Measurements from ENCODE around the gene PCDHGA1.
"Not testable (repeated sequence)": the region's sequence is repeated elsewhere in the genome, so short reads cannot be mapped to it uniquely, and the experiment has no call there.

PCDHGA1 gene

DNA sequence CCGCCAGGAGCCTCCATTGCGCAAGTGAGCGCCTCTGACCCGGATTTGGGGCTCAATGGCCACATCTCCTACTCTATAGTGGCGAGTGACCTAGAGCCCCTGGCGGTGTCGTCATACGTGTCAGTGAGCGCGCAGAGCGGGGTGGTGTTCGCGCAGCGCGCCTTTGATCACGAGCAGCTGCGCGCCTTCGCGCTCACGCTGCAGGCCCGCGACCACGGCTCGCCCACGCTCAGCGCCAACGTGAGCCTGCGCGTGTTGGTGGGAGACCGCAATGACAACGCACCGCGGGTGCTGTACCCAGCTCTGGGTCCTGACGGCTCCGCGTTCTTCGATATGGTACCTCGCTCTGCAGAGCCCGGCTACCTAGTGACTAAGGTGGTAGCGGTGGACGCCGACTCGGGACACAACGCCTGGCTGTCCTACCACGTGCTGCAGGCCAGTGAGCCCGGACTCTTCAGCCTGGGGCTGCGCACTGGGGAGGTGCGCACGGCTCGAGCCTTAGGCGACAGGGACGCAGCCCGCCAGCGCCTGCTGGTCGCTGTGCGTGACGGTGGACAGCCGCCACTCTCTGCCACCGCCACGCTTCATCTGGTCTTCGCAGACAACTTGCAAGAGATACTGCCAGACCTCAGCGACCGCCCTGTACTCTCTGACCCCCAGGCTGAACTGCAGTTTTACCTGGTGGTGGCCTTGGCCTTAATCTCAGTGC is 79.4 kb downstream of the PCDHGA1 start:
- DNase-seq (ENCODE audit: low read depth) = no peak

DNA sequence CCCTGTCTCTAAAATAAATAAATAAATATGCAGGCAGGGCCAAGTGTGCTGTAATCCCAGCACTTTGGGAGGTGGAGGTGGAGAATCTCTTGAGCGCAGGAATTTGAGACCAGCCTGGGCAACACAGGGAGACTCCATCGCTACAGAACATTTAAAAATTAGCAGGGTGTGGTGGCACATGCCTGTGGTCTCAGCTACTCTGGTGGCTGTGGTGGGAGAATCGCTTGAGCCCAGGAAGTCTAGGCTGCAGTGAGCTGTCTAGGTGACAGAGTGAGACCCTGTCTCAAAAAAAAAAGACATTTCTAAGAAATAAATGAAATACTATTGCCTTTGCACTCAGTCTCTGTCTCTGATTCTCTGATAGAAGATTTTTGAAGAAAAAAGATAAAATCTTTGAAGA is 81.3 kb downstream of the PCDHGA1 start:
- no peak for DNase-seq (ENCODE audit: low read depth)

DNA sequence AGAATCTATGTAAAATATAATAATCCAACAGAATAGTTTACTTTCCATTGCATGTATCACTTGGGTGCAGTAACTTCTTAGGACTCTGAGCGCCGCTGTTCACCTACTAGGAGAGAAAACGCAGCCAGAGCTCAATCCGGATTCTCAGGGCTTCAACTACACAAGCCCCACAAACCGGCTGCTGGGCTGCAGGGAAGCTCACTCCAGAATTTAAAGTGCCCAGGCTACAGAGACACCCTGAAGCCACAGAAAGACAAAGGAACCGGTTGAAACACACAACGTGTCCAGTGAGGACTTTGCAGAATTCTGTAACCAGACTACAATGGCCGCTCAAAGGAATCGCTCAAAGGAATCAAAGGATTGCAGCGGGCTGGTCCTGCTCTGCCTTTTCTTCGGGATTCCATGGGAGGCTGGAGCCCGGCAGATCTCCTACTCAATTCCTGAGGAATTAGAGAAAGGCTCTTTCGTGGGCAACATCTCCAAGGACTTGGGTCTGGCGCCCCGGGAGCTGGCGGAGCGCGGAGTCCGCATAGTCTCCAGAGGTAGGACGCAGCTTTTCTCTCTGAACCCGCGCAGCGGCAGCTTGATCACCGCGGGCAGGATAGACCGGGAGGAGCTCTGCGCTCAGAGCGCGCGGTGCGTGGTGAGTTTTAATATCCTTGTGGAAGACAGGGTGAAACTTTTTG is 82.7 kb downstream of the PCDHGA1 start, which contains the start of gene PCDHGA10:
Gene PCDHGA10 (plus strand): TSS at position 134 of the 686 bp plus-strand sequence. CDS start 189 bp downstream, at position 323.
- peak; percentile 45 for DNase-seq (ENCODE audit: low read depth)

DNA sequence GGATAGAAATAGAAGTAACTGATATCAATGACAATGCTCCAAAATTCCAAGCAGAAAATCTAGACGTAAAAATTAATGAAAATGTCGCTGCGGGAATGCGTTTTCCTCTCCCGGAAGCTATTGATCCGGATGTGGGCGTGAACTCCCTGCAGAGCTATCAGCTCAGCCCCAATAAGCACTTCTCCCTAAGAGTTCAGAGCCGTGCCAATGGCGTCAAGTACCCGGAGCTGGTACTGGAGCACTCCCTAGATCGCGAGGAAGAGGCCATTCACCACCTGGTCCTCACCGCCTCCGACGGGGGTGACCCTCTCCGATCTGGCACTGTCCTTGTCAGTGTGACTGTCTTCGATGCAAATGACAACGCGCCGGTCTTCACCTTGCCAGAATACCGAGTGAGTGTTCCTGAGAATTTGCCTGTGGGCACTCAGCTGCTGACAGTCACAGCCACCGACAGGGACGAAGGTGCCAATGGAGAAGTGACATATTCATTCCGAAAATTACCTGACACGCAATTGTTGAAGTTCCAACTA is 83.3 kb downstream of the PCDHGA1 start:
- no peak for DNase-seq (ENCODE audit: low read depth)

DNA sequence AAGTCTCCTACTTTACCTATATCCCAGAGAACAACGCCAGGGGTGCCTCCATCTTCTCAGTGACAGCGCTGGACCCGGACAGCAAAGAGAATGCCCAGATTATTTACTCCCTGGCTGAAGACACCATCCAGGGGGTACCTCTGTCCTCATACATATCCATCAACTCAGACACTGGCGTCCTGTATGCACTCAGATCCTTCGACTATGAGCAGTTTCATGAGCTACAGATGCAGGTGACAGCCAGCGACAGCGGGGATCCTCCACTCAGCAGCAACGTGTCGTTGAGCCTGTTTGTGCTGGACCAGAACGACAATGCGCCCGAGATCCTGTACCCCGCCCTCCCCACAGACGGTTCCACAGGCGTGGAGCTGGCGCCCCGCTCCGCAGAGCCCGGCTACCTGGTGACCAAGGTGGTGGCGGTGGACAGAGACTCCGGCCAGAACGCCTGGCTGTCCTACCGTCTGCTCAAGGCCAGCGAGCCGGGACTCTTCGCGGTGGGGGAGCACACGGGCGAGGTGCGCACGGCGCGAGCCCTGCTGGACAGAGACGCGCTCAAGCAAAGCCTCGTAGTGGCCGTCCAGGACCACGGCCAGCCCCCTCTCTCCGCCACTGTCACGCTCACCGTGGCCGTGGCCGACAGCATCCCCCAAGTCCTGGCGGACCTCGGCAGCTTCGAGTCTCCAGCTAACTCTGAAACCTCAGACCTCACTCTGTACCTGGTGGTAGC is 84.4 kb downstream of the PCDHGA1 start:
- DNase-seq (ENCODE audit: low read depth) = not testable (repeated sequence)

DNA sequence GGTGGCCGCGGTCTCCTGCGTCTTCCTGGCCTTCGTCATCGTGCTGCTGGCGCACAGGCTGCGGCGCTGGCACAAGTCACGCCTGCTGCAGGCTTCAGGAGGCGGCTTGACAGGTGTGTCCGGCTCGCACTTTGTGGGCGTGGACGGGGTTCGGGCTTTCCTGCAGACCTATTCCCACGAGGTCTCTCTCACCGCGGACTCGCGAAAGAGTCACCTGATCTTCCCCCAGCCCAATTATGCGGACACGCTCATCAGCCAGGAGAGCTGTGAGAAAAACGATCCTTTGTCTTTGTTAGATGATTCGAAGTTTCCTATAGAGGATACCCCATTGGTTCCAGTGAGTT is 84.9 kb downstream of the PCDHGA1 start:
- not testable (repeated sequence) for DNase-seq (ENCODE audit: low read depth)

DNA sequence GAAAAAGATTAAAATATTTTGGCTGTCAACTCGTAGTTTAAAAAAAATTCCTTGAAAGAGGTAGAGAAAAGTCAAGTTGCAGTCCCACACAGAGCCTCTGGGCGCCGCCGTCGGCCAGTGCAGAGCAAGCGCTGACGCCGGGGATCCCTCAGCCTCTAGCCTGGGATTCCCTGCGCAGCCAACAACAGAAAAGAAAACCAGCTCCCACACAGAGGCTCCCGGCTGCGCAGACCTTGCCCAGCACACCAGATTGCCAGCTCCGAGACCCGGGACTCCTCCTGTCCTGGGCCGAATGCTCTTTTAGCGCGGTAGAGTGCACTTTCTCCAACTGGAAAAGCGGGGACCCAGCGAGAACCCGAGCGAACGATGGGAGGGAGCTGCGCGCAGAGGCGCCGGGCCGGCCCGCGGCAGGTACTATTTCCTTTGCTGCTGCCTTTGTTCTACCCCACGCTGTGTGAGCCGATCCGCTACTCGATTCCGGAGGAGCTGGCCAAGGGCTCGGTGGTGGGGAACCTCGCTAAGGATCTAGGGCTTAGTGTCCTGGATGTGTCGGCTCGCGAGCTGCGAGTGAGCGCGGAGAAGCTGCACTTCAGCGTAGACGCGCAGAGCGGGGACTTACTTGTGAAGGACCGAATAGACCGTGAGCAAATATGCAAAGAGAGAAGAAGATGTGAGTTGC is 87.3 kb downstream of the PCDHGA1 start, which contains the start of gene PCDHGB7:
Gene PCDHGB7 (plus strand): TSS at position 184 of the 679 bp plus-strand sequence. CDS start 183 bp downstream, at position 367.
- DNase-seq (ENCODE audit: low read depth) = peak; percentile 21

DNA sequence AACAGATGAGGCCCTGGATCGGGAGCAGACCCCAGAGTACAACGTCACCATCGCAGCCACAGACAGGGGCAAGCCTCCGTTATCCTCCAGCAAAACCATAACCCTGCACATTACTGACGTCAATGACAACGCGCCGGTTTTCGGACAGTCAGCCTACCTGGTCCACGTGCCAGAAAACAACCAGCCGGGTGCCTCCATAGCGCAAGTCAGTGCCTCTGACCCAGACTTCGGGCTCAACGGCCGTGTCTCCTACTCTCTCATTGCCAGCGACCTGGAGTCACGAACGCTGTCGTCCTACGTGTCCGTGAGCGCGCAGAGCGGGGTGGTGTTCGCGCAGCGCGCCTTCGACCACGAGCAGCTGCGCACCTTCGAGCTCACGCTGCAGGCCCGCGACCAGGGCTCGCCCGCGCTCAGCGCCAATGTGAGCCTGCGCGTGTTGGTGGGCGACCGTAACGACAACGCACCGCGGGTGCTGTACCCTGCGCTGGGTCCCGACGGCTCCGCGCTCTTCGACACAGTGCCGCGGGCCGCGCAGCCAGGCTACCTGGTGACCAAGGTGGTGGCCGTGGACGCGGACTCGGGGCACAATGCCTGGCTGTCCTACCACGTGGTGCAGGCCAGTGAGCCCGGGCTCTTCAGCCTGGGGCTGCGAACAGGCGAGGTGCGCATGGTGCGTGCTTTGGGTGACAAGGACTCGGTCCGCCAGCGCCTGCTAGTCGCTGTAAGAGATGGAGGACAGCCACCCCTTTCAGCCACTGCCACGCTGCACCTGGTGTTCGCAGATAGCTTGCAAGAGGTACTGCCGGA is 89.0 kb downstream of the PCDHGA1 start:
- no peak for DNase-seq (ENCODE audit: low read depth)

DNA sequence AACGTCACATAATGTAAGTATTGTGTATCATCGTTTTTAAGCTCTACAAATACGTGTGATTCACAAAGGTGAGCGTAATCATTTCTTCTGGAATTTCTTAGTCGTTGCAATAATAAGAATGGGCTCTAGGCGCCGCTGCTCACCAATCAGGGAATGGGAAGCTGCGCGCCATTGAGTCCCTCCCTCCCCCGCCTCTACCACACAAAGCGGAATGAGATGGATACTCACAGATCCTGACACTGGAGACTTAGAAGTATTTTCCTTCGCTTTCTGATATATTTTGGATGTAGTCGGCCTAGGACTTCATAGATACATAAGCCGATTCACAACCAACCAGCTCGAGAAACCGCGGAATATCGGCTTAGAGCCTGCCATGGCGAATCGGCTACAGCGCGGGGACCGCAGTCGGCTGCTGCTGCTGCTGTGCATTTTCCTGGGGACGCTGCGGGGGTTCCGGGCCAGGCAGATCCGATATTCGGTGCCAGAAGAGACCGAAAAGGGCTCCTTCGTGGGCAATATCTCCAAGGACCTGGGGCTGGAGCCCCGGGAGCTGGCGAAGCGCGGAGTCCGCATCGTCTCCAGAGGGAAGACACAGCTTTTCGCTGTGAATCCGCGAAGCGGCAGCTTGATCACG is 90.7 kb downstream of the PCDHGA1 start, which contains the start of gene PCDHGA11:
Gene PCDHGA11 (plus strand): TSS at position 197 of the 634 bp plus-strand sequence. CDS start 177 bp downstream, at position 374.
- DNase-seq (ENCODE audit: low read depth) = no peak

DNA sequence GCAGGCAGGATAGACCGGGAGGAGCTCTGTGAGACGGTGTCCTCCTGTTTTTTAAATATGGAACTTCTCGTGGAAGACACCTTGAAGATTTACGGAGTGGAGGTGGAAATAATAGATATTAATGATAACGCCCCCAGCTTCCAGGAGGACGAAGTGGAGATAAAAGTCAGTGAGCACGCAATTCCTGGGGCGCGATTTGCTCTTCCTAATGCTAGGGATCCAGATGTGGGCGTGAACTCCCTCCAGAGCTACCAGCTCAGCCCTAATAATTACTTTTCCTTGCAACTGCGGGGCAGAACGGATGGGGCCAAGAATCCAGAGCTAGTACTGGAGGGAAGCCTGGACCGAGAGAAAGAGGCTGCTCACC is 91.2 kb downstream of the PCDHGA1 start:
- no peak for DNase-seq (ENCODE audit: low read depth)

DNA sequence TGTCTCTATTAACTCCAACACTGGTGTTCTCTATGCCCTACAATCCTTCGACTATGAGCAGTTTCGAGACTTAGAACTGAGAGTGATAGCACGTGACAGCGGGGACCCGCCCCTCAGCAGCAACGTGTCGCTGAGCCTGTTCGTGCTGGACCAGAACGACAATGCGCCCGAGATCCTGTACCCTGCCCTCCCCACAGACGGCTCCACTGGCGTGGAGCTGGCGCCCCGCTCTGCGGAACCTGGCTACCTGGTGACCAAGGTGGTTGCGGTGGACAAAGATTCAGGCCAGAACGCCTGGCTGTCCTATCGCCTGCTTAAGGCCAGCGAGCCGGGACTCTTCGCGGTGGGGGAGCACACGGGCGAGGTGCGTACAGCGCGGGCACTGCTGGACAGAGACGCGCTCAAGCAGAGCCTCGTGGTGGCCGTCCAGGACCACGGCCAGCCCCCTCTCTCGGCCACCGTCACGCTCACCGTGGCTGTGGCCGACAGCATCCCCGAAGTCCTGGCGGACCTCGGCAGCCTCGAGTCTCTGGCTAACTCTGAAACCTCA is 92.5 kb downstream of the PCDHGA1 start:
- no peak for DNase-seq (ENCODE audit: low read depth)

DNA sequence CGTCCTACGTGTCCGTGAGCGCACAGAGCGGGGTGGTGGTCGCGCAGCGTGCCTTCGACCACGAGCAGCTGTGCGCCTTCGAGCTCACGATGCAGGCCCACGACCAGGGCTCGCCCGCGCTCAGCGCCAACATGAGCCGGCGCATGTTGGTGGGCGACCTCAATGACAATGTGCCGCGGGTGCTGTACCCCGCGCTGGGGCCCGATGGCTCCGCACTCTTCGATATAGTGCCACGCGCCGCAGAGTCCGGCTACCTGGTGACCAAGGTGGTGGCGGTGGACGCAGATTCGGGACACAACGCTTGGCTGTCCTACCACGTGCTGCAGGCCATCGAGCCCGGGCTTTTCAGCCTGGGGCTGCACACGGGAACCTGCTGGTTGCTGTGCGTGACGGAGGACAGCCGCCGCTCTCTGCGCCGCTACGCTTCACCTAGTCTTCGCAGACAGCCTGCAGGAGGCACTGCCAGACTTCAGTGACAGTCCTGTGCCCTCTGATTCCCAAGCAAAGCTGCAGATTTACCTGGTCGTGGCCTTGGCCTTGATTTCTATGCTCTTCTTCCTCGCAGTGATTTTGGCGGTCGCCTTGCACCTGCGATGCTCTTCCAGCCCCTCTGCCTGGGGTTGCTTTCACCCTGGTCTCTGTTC is 97.6 kb downstream of the PCDHGA1 start:
- no peak for DNase-seq (ENCODE audit: low read depth)

DNA sequence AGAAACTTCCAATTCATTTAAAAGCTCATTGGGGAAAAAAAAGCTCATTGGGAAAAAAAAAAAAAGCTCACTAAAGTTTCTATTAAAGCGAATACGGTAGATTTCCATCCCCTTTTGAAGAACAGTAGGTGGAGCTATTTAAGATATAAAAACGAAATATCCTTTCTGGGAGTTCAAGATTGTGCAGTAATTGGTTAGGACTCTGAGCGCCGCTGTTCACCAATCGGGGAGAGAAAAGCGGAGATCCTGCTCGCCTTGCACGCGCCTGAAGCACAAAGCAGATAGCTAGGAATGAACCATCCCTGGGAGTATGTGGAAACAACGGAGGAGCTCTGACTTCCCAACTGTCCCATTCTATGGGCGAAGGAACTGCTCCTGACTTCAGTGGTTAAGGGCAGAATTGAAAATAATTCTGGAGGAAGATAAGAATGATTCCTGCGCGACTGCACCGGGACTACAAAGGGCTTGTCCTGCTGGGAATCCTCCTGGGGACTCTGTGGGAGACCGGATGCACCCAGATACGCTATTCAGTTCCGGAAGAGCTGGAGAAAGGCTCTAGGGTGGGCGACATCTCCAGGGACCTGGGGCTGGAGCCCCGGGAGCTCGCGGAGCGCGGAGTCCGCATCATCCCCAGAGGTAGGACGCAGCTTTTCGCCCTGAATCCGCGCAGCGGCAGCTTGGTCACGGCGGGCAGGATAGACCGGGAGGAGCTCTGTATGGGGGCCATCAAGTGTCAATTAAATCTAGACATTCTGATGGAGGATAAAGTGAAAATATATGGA is 100.2 kb downstream of the PCDHGA1 start, which contains the start of gene PCDHGA12:
Gene PCDHGA12 (plus strand): TSS at position 176 of the 782 bp plus-strand sequence. CDS start 253 bp downstream, at position 429.
- DNase-seq (ENCODE audit: low read depth) = no peak

DNA sequence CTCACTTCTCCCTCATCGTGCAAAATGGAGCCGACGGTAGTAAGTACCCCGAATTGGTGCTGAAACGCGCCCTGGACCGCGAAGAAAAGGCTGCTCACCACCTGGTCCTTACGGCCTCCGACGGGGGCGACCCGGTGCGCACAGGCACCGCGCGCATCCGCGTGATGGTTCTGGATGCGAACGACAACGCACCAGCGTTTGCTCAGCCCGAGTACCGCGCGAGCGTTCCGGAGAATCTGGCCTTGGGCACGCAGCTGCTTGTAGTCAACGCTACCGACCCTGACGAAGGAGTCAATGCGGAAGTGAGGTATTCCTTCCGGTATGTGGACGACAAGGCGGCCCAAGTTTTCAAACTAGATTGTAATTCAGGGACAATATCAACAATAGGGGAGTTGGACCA is 101.0 kb downstream of the PCDHGA1 start:
- DNase-seq (ENCODE audit: low read depth) = no peak

DNA sequence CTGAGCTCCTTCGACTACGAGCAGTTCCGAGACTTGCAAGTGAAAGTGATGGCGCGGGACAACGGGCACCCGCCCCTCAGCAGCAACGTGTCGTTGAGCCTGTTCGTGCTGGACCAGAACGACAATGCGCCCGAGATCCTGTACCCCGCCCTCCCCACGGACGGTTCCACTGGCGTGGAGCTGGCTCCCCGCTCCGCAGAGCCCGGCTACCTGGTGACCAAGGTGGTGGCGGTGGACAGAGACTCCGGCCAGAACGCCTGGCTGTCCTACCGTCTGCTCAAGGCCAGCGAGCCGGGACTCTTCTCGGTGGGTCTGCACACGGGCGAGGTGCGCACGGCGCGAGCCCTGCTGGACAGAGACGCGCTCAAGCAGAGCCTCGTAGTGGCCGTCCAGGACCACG is 102.0 kb downstream of the PCDHGA1 start:
- not testable (repeated sequence) for DNase-seq (ENCODE audit: low read depth)

DNA sequence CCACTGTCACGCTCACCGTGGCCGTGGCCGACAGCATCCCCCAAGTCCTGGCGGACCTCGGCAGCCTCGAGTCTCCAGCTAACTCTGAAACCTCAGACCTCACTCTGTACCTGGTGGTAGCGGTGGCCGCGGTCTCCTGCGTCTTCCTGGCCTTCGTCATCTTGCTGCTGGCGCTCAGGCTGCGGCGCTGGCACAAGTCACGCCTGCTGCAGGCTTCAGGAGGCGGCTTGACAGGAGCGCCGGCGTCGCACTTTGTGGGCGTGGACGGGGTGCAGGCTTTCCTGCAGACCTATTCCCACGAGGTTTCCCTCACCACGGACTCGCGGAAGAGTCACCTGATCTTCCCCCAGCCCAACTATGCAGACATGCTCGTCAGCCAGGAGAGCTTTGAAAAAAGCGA is 102.4 kb downstream of the PCDHGA1 start:
- not testable (repeated sequence) for DNase-seq (ENCODE audit: low read depth)

DNA sequence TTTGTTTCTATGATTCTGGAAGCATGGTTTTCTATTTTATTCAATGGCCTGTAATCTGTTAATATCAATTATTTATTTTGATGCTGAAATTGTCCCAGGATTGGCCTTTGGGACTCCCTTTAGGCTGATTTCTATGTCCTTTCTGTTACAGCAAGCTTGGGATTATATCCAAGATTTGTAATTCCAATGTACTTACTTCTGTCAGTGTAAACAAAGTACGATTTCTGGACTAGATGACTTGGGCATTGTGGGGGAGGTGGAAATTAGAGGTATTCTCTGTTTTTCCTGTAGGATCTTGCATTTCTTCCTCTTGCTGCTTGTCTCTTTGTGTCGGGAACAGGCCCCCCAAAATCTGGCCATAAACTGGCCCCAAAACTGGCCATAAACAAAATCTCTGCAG is 103.7 kb downstream of the PCDHGA1 start:
- no peak for DNase-seq (ENCODE audit: low read depth)

DNA sequence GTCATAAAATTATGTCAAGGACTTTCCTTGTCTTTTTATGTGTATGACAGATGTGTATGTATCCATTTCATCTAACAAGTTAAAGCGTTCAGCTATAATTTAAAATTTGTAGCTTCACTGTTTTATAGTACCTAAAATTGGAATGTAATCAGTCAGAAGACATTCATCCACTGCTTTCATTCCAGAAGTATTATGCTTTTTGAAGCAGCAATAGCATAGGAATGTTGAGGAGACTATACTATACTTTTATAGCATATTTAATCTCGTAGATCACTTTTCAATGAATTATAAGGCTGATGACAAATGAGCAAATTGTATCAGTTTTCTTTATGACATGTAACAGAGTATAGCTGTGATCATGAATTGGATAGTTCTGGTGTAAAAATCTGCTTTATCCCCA is 106.9 kb downstream of the PCDHGA1 start:
- DNase-seq (ENCODE audit: low read depth) = no peak
